GM12872 (cell line): Measurements from ENCODE around the gene CDKAL1.

Source experiments
- CTCF ChIP-seq: IDR thresholded peaks from 3 replicates; pipeline ENCODE4 v1.5.1; 2011; ENCODE audit warnings: low read depth, mild to moderate bottlenecking, low read length, moderate library complexity; ENCODE audit not compliant: insufficient read depth

Gene CDKAL1

GRCh38 chr6:20770773-20771172 is 236.5 kb downstream of the CDKAL1 start:
- no peak for TF ChIP-seq CTCF

DNA sequence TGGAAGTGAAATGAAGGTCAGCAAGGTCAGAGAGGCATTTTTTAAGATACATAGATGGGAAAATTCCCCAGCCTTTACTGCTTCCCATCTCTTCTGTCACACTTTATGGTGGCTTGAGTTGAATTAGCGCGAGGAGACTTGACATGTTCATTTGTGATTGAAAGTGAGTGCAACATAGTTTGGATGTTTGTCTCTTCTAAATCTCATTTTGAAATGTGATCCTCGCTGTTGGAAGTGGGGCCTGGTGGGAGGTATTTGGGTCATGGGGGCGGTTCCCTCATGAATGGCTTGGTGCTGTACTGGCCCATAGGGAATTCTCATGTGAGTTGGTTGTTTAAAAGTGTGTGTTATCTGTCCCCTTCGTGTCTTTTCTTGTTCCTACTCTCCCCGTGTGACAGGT is 237.2 kb downstream of the CDKAL1 start:
- TF ChIP-seq CTCF: no peak

DNA sequence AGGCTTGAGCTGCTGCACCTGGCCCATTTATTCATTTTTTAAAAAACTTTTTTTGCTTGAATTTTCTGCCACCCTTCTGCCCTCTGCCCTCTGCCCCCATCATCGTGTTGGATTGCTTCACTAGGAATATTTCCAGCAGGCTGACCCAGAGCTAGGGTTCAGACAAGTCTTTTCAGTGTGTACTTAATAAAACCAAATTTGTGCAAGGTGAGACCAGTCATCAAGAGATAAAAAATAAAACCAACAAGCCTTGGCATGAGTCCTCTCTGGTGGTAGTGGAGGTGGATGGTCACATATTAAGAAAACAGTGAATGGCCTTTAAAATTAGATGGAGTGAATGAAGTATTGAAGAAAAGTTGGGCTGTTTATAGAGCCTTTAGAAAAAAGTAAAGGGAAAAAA is 239.6 kb downstream of the CDKAL1 start:
- no peak for TF ChIP-seq CTCF

GRCh38 chr6:20775981-20776380 is 241.7 kb downstream of the CDKAL1 start:
- TF ChIP-seq CTCF: no peak

DNA sequence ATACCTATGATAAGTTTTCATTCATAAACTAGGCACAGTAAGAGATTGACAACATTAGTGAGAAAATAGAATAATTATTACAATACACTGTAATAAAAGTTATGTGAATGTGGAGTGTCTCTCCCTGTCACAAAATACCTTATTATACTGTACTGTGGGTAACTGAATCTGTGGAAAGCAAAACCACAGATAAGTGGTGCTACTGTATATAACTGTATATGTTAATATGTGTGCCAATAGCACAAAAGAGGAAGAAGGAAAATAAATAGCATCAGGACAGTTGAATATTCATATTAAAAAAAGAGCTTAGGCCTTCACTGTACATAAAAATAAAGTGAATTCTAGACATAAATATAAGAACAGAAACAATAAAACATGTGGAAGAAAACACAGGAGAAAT is 243.5 kb downstream of the CDKAL1 start:
- TF ChIP-seq CTCF: no peak

DNA sequence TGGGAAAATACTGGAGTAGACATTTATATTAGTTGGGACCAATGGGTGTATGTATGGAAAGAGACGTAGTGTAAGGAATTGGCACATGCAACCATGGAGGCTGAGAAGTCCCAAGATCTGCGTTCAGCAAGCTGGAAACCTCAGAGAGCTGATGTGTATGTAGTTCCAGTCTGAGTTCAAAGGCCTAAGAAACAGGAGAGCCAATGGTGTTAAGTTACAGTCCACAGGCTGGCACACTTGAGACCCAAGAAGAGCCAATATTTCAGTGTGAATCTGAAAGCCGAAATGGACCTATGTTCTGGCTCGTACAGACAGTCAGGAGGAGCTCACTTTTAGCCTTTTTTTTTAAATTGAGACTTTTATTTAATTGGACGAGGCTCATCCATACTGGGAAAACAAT is 244.2 kb downstream of the CDKAL1 start:
- TF ChIP-seq CTCF: no peak

GRCh38 chr6:20778912-20779311 is 244.7 kb downstream of the CDKAL1 start:
- TF ChIP-seq CTCF: no peak

DNA sequence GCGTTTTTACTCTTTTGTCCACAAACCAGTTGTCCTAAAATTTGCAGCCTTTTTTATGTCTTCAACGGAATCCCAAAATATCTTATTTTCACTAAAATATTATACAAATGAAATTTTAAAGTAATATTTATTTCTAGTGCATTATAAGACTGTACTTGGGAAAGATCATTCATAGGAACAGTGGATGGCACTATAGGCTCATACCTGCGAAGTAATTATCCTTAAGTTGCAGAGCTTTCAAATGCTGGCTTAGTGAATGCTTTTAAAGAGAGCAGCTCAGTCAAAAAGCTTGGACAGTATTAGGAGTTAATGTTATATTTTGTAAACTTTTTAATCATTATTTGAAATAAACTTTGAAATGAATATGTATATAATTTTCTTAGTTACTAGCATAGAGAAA is 254.9 kb downstream of the CDKAL1 start:
- TF ChIP-seq CTCF: no peak
